Measurements from ENCODE around the gene CSRP3. TPM values are rescaled to one million over a fixed set of nuclear protein-coding genes. Genes with fewer than 3 reads are reported as not detected.

Gene CSRP3
- total RNA-seq, 4 donors from 2014 or later: not detected

DNA sequence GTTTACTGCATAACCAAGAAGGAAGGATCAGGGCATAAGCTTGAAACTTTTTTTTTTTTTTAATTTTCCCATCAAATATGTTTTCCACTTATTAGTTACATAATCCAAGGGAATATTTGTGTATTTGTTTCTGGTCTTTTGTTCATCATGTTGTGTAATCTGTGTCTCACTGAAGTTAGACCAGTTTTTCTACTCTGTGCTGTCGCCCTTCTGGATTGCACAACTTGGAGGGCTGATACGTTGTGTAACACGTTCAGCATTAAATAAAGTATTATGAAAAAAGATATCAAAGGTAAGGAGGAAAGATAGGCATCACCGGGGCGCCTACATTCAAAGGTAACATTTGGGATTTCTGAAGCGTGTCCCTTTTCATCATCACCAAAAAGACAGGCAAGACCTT lies 42.3 kb upstream of the CSRP3 start:
- Histone ChIP-seq H3K27ac (no peak overlapping the region), H3K4me1 (peaks cover 0 to 17% of the 10 kb centered on the region in 2 donors), H3K36me3 (no peaks in the 10 kb centered on the region), H3K9me3 (no peaks in the 10 kb centered on the region), H3K27me3 (peaks cover 18 to 19% of the 10 kb centered on the region in 2 donors), H3K4me3 (no peak overlapping the region)
- no peak for DNase-seq
- intact Hi-C loops (cut with DNase I; ENCODE audit: low total_unique reads): no loop called here
- TF ChIP-seq, protein P1, sequence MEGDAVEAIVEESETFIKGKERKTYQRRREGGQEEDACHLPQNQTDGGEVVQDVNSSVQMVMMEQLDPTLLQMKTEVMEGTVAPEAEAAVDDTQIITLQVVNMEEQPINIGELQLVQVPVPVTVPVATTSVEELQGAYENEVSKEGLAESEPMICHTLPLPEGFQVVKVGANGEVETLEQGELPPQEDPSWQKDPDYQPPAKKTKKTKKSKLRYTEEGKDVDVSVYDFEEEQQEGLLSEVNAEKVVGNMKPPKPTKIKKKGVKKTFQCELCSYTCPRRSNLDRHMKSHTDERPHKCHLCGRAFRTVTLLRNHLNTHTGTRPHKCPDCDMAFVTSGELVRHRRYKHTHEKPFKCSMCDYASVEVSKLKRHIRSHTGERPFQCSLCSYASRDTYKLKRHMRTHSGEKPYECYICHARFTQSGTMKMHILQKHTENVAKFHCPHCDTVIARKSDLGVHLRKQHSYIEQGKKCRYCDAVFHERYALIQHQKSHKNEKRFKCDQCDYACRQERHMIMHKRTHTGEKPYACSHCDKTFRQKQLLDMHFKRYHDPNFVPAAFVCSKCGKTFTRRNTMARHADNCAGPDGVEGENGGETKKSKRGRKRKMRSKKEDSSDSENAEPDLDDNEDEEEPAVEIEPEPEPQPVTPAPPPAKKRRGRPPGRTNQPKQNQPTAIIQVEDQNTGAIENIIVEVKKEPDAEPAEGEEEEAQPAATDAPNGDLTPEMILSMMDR (IDR thresholded peaks at IDR 0.05): no peak
- no peak for TF ChIP-seq POLR2A (IDR thresholded peaks at IDR 0.05)

DNA sequence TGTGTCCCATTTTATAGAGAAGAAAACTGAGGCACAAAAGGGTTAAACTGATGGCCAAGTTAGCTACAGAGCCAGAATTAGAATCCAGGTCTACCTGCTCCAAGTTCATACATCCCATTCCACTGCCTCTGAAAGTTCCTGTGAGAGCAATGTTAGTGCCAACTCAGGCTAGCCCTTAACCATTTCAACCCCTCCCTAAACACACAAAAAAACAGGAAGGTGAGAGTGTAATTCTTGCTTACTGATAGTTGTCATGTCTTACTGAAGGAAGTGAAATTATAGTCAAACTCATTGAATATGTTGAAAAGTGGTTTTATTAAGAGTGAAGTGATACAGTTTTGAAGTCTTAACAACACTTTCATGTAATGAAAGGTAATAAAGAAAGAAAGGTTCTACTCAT lies 41.8 kb upstream of the CSRP3 start:
- DNase-seq: no peak
- Histone ChIP-seq H3K4me3 (no peak overlapping the region), H3K27me3 (peaks cover 18 to 19% of the 10 kb centered on the region in 2 donors), H3K9me3 (no peaks in the 10 kb centered on the region), H3K27ac (no peak overlapping the region), H3K4me1 (peaks cover 0 to 17% of the 10 kb centered on the region in 2 donors), H3K36me3 (no peaks in the 10 kb centered on the region)
- no peak for TF ChIP-seq POLR2A (IDR thresholded peaks at IDR 0.05)
- TF ChIP-seq, protein P1 (IDR thresholded peaks at IDR 0.05): no peak
- intact Hi-C loops (cut with DNase I; ENCODE audit: low total_unique reads): no loop called here

DNA sequence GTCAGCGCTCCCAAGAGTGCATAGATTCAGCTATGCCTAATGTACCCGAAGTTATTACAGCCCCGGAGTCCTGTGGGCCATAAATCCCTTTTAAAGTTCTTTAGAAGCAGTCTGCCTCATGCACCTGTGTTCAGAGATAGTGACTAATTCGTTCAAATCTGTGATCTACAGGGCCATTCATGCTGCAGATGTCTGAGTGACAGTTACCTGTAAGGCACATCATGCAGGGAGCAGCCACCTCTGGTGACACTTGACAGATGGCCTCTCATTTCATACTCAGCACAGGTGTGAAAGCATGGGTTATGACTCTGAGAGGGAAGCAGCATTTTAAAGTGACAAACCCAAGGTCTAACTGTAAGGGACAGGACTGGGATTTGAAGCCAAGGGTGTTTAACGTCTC lies 41.4 kb upstream of the CSRP3 start:
- intact Hi-C loops (cut with DNase I; ENCODE audit: low total_unique reads): no loop called here
- Histone ChIP-seq H3K27me3 (peaks cover 18 to 19% of the 10 kb centered on the region in 2 donors), H3K9me3 (no peaks in the 10 kb centered on the region), H3K4me1 (peaks cover 0 to 17% of the 10 kb centered on the region in 2 donors), H3K4me3 (no peak overlapping the region), H3K27ac (no peak overlapping the region), H3K36me3 (no peaks in the 10 kb centered on the region)
- no peak for DNase-seq
- TF ChIP-seq, protein P1 (IDR thresholded peaks at IDR 0.05): no peak
- TF ChIP-seq POLR2A (IDR thresholded peaks at IDR 0.05): no peak

DNA sequence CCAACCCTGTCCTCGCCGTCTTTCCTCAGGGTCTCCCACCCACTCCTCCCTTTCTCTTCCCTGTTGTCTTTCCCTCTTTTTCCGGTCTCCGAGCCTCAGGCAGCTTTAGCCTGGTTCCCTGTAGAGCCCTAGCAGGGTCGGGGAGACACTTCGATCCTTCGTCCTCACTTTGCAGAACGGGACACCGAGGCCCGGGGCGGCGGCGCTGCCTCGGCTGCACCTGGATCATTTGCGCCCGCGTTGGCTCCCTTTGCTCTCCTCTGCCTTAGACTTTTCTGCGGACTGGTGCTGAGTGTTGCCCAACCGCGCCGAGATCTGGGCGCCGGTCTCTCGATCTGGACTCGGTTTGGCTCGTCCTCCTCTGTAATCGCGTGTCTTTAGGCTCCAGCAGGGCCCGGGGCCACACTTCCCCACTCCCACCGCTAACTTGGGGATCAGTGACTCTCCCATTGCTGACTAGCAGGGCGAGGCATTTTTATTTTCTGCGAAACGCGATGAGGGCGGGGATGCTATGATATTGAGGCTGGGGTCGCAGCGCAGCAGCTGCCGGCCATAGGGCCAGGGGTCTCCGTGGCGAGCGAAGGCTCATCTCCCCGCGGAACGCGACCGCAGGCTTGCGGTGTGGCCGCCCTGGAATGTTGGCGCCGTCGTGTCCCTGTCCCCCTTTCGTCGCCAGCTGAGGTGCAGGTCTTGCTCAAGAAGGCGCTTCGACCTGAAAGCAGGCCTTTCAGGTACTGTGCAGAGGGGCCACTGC lies 40.6 kb upstream of the CSRP3 start:
- Histone ChIP-seq H3K9me3 (no peaks in the 10 kb centered on the region), H3K4me1 (peaks cover 0 to 17% of the 10 kb centered on the region in 2 donors), H3K36me3 (no peaks in the 10 kb centered on the region), H3K27ac (no peak overlapping the region), H3K27me3 (peaks cover 18 to 19% of the 10 kb centered on the region in 2 donors), H3K4me3 (no peak overlapping the region)
- intact Hi-C loops (cut with DNase I; ENCODE audit: low total_unique reads): no loop called here
- no peak for DNase-seq
- TF ChIP-seq, protein P1 (IDR thresholded peaks at IDR 0.05): no peak
- no peak for TF ChIP-seq POLR2A (IDR thresholded peaks at IDR 0.05)

DNA sequence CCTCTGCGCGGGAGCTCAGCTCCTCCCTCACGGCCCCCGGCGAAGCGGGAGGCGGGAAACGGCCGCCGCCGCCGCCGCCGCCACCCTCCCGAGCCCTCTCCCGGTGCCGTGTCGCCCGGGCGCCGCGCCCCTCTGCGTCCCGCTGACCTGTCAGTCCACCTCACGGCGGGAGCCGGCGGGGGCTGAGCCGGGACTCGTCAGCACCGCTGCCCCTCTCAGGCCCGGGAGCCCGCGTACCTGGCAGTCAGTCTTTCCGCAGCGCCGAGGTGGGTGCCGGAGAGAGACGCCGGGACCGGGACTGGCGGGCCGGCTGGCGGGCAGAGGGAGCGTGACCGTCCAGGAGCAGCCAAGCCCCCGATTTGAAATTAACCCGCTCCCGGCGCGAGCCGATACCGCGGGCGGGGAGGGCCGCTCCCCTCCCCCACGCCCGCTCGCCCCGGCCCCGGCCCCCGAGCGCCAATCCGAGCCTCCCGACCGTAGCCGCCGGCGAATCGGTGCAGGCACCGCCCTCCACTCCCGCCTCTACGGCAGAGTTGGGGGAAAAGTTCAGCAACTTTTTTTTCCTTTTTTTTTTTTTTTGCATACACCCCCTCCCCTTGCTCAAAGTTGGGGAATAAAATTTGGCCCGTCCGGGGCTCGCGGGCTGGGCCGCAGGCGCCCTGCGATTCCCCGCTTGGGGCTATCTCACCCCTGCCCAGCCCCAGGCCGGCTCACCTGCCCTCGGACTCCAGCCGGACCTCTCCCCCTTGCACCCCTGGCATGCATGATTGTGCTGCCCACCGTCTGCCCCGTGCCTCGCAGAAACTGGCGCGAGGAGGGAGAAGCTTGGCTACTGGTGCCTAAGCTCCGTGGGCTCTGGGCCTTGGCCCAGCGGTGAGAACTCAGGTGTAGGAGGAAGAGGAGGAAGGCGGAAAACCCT lies 39.7 kb upstream of the CSRP3 start:
- intact Hi-C loops (cut with DNase I; ENCODE audit: low total_unique reads): no loop called here
- no peaks in the 10 kb centered on the region for H3K9me3 ChIP-seq
- TF ChIP-seq, protein P1 (IDR thresholded peaks at IDR 0.05): no peak
- TF ChIP-seq POLR2A (IDR thresholded peaks at IDR 0.05): no peak
- no peaks in the 10 kb centered on the region for H3K36me3 ChIP-seq
- H3K4me1 ChIP-seq: peaks cover 0 to 17% of the 10 kb centered on the region in 2 donors
- no peak for DNase-seq
- peaks cover 18 to 19% of the 10 kb centered on the region in 2 donors for H3K27me3 ChIP-seq
- no peak overlapping the region for H3K27ac ChIP-seq
- peak overlapping the region; percentile 28 to 45 for H3K4me3 ChIP-seq
